Neural cell (in vitro differentiated cells): ENCODE results near the gene TRAPPC4. TPM values are rescaled to one million over a fixed set of nuclear protein-coding genes. Genes with fewer than 3 reads are reported as not detected.

Experiments used
- H2AFZ ChIP-seq: fragments of 200-600, 300-800 bp; sonication (generic), shearing (Covaris generic); 2 replicates; pipeline ENCODE4 v1.6.0; 2014; ENCODE audit warnings: low read depth, mild to moderate bottlenecking, antibody characterized with exemption, low read length, moderate library complexity
- H3F3A ChIP-seq: fragments of 200-600 bp; shearing (Covaris generic); 2 replicates; pipeline ENCODE4 v1.6.1; 2016; ENCODE audit warnings: mild to moderate bottlenecking, moderate library complexity, mixed read lengths, antibody characterized with exemption, low read length; ENCODE audit not compliant: insufficient read depth, poor library complexity, severe bottlenecking
- H3K27ac ChIP-seq: fragments of 200-600, 300-800 bp; sonication (generic), shearing (Covaris generic); 2 replicates; pipeline ENCODE4 v1.5.1; 2014; ENCODE audit warnings: mild to moderate bottlenecking, low read length, moderate library complexity
- H3K27me3 ChIP-seq: fragments of 300-800, 200-600 bp; sonication (generic), shearing (Covaris generic); 2 replicates; pipeline ENCODE4 v1.6.0; 2014; ENCODE audit warnings: mild to moderate bottlenecking, low read depth, low read length, moderate library complexity; ENCODE audit not compliant: insufficient read depth
- H3K36me3 ChIP-seq: fragments of 300-800, 200-600 bp; sonication (generic), shearing (Covaris generic); 2 replicates; pipeline ENCODE4 v1.5.1; 2014; ENCODE audit warnings: mild to moderate bottlenecking, antibody characterized with exemption, low read length, moderate library complexity; ENCODE audit not compliant: insufficient read depth
- H3K4me2 ChIP-seq: fragments of 300-800, 200-600 bp; sonication (generic), shearing (Covaris generic); 2 replicates; pipeline ENCODE4 v1.6.0; 2014; ENCODE audit warnings: mild to moderate bottlenecking, low read length
- H3K4me3 ChIP-seq: fragments of 300-800, 200-600 bp; sonication (generic), shearing (Covaris generic); 2 replicates; pipeline ENCODE4 v1.5.1; 2014; ENCODE audit warnings: mild to moderate bottlenecking, low read length, moderate library complexity
- H3K79me2 ChIP-seq: fragments of 200-600 bp; shearing (Covaris generic); replicated peaks from 2 replicates; pipeline ENCODE4 v1.6.0; 2014; ENCODE audit warnings: mild to moderate bottlenecking, low read length, moderate library complexity; ENCODE audit not compliant: insufficient read depth
- H3K9ac ChIP-seq: fragments of 300-800, 200-600 bp; sonication (generic), shearing (Covaris generic); 2 replicates; pipeline ENCODE4 v1.6.1; 2016; ENCODE audit warnings: mild to moderate bottlenecking, low read length, mixed read lengths
- H3K9me2 ChIP-seq: fragments of 200-600 bp; shearing (Covaris generic); 2 replicates; pipeline ENCODE4 v1.6.1; 2016; ENCODE audit warnings: mild to moderate bottlenecking, low read length, mixed read lengths; ENCODE audit not compliant: insufficient read depth
- H3K9me3 ChIP-seq: fragments of 200-600, 300-800 bp; sonication (generic), shearing (Covaris generic); 2 replicates; pipeline ENCODE4 v1.6.1; 2016; ENCODE audit warnings: mild to moderate bottlenecking, mixed run types, low read length, moderate library complexity, mixed read lengths
- H4K20me1 ChIP-seq: fragments of 200-600 bp; shearing (Covaris generic); 2 replicates; pipeline ENCODE4 v1.6.1; 2016; ENCODE audit warnings: mild to moderate bottlenecking, mixed run types; ENCODE audit not compliant: insufficient read depth
- EP300 ChIP-seq: fragments of 450-650 bp; conservative IDR thresholded peaks from 2 replicates; pipeline ENCODE4 v1.6.1; 2014; ENCODE audit warnings: antibody characterized with exemption, mild to moderate bottlenecking, moderate library complexity; ENCODE audit not compliant: poor library complexity, severe bottlenecking
- EZH2 ChIP-seq: fragments of 200-600, 300-800 bp; shearing (Covaris generic), sonication (generic); IDR thresholded peaks from 2 replicates; pipeline ENCODE4 v1.6.1; 2014; ENCODE audit warnings: antibody characterized with exemption, low read length, borderline replicate concordance, mild to moderate bottlenecking; ENCODE audit not compliant: insufficient read depth, poor library complexity, severe bottlenecking
- MXI1 ChIP-seq: fragments of 450-650 bp; conservative IDR thresholded peaks from 2 replicates; pipeline ENCODE4 v1.6.1; 2014; ENCODE audit warnings: antibody characterized with exemption, mild to moderate bottlenecking; ENCODE audit not compliant: poor library complexity, severe bottlenecking
- POLR2AphosphoS5 ChIP-seq: IDR thresholded peaks from 2 replicates; pipeline ENCODE4 v1.6.1; 2012
- RAD21 ChIP-seq: fragments of 450-650 bp; conservative IDR thresholded peaks from 2 replicates; pipeline ENCODE4 v1.6.1; 2014; ENCODE audit warnings: antibody characterized with exemption, mild to moderate bottlenecking, moderate library complexity
- REST ChIP-seq: IDR thresholded peaks from 2 replicates; pipeline ENCODE4 v1.6.1; 2012; ENCODE audit warnings: borderline replicate concordance
- SMC3 ChIP-seq: fragments of 450-650 bp; conservative IDR thresholded peaks from 2 replicates; pipeline ENCODE4 v1.6.1; 2014; ENCODE audit warnings: antibody characterized with exemption, mild to moderate bottlenecking, moderate library complexity; ENCODE audit not compliant: poor library complexity
- TAF1 ChIP-seq: IDR thresholded peaks from 2 replicates; pipeline ENCODE4 v1.6.1; 2012; ENCODE audit warnings: low read depth
- polyA plus RNA-seq: library from polyadenylated mRNA; depleted of rRNA; stranded (reverse); fragments of >200 nt; gene quantifications from 2 replicates; pipeline ENCODE4 v1.2.3, GENCODE V29; 2014
- TF ChIP-seq, protein P1 (sequence below): fragments of 450-650 bp; IDR thresholded peaks from 2 replicates; pipeline ENCODE4 v1.5.1; 2014; ENCODE audit warnings: antibody characterized with exemption, mild to moderate bottlenecking, moderate library complexity; ENCODE audit not compliant: poor library complexity, severe bottlenecking

The TRAPPC4 gene
- polyA plus RNA-seq, 1 donor from 2014 or later: 276 TPM

GRCh38 chr11:119047205-119047604, 28.6 kb downstream of the TRAPPC4 start:
- Histone ChIP-seq H3F3A (no peaks in the 10 kb centered on the region), H3K27ac (no peak overlapping the region), H3K4me2 (no peak overlapping the region), H3K9me2 (no peaks in the 10 kb centered on the region), H3K9ac (no peak overlapping the region), H2AFZ (no peak overlapping the region), H3K27me3 (no peaks in the 10 kb centered on the region), H4K20me1 (no peaks in the 10 kb centered on the region), H3K9me3 (no peaks in the 10 kb centered on the region), H3K79me2 (no peaks in the 10 kb centered on the region), H3K36me3 (peaks cover 9% of the 10 kb centered on the region), H3K4me3 (no peak overlapping the region)
- TF ChIP-seq, protein P1, sequence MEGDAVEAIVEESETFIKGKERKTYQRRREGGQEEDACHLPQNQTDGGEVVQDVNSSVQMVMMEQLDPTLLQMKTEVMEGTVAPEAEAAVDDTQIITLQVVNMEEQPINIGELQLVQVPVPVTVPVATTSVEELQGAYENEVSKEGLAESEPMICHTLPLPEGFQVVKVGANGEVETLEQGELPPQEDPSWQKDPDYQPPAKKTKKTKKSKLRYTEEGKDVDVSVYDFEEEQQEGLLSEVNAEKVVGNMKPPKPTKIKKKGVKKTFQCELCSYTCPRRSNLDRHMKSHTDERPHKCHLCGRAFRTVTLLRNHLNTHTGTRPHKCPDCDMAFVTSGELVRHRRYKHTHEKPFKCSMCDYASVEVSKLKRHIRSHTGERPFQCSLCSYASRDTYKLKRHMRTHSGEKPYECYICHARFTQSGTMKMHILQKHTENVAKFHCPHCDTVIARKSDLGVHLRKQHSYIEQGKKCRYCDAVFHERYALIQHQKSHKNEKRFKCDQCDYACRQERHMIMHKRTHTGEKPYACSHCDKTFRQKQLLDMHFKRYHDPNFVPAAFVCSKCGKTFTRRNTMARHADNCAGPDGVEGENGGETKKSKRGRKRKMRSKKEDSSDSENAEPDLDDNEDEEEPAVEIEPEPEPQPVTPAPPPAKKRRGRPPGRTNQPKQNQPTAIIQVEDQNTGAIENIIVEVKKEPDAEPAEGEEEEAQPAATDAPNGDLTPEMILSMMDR: no peak

DNA sequence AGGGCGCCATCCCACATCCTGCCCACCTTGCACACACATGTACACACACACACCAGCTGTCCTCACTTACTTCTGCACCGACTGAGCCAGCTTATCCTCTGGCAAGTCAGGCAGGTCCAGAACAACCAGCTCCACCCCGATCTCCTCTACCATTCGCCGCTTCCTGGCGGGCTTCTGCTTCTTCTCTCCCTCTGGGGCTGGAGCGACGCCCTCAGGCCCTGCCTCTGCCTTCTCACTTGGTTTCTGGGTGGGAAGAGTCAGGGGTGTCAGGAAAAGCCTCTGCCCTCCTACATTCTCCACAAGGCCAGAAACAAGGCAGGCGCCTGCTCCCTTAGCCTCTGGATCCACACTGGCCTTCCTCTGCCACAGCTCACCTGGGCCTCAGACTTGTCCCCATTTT, 30.1 kb downstream of the TRAPPC4 start:
- Histone ChIP-seq H3K79me2 (no peaks in the 10 kb centered on the region), H3K27ac (no peak overlapping the region), H2AFZ (no peak overlapping the region), H3K9me3 (no peaks in the 10 kb centered on the region), H3K27me3 (no peaks in the 10 kb centered on the region), H4K20me1 (no peaks in the 10 kb centered on the region), H3K36me3 (peaks cover 10% of the 10 kb centered on the region), H3K4me3 (no peak overlapping the region), H3K9ac (no peak overlapping the region), H3K9me2 (no peaks in the 10 kb centered on the region), H3K4me2 (no peak overlapping the region), H3F3A (no peaks in the 10 kb centered on the region)
- TF ChIP-seq EZH2 (no peak), MXI1 (no peak), RAD21 (no peak), EP300 (no peak), TAF1 (no peak), SMC3 (no peak), REST (no peak), POLR2AphosphoS5 (no peak)
- TF ChIP-seq, protein P1: no peak
